GM21529 (cell line): ENCODE data around the gene DCLK1.

Experiments used
- ATAC-seq: cut with Tn5 transposase; IDR thresholded peaks from one replicate; pipeline ENCODE4 v1.9.1; 2021; ENCODE audit not compliant: unreplicated experiment

The DCLK1 gene

DNA sequence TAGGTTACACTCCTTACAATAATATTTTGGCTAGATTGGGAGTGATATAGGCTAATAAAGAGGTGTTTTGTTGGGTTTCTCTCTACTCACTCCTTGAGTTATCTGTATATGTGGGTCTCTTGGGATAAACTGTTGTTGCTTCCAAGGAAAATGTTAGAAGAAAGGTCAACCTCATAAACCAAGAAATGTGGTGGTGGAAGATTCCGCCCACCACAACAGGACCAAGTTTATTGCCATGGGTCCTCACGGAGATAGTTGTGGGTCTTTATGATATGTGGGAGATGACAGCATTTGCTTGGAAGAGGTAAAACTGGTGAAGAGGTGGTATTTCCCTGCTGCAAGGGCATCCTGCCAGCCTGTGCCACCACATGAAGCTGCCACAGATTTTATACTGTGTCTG is 259.6 kb downstream of the DCLK1 start:
- no peak for ATAC-seq

DNA sequence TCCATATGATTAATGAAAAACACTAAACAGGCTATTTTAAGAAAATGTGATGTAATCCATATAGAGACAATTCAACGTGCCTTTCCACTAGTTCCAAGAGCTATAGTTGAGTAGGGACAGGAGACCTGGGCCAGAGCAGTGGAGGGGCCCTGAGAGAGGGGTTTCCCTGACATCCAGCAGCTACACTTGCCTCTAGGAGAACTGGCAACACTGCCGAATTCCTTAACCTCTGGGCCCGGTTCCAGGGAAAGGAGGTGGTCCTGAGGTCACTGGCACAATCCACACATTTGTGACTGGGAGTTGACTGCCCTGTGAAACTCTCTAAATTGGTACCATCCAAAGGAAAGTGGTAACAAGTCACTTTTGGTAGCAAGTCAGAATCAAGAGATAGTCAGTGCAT is 264.4 kb downstream of the DCLK1 start:
- no peak for ATAC-seq

DNA sequence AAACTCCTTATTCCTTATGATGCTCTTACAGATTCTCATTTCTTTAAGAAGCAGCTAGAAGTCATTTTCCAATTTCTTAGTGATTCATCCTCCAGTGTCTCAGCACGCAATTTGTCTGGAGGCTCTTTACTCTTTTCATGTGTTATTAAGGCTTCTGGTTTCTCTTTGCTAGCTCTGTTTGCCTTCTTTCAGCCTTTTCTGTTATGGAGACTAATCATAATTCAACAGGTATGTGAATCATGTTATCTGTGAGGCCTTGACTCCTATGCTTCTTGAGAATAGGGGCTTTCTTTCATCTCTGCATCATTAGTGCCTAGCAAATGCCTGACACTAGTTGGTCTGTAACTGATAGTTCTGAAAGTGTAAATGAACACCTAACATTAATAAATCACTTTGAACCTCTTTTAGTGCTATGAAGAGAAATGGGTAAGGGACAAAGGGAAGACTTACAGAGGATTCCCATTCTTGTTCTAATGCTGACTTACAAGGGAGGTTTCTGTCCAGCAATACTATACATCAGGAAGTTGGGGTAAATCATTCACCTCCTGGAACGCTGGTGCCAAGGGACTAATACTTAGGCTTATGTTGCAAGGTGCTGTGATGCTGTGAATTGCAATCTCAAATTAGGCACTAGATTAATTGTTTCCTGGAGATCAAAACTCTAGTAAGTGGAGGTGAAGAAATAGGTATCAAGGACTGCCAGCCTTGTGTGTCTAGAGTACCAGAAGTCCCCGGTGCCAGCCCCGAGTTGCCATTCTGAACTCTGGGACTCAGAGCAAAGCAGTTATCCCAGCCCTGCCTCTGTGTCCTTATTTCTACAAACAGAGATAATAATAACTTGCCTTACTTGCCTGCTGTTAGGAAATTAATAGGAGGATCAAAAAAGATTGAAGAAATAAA is 265.6 kb downstream of the DCLK1 start:
- ATAC-seq: no peak

DNA sequence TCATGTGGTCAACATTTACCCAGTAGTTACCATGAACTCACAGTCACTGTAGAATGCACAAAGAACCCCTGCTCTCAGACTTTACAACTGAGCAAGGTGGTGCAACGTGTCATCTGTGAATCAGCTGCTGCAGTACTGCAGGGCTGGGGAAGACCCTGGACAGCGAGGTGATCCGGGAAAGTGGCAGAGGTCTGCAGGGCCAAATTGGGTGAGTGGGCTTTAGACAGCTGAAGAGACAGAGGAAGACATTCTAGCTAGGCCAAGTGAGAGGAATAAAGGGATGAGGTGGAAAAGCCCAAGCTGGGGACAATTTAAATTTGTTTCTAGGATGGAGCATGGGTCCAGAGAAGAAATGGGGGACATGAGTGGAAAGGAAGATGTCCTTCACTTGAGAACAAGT is 270.5 kb downstream of the DCLK1 start:
- ATAC-seq: no peak

DNA sequence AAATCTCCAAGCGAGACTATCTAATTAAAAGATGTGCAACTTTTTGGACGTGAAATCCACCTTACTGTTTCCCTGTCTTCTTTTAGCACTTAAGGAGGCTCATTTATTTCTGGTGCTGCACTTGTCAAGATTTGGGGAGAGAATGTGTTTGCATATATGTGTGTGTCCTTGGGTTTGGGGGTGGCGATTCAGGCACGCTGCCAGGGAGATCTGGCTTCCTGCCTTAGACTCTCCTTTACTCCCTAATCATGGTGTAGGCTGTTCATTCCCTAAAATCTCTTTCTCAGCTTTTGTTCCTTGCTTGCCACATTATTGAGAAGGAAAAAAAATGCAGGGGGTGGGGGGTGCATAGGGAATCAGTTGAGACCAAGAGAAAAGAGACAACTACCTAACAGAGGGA is 271.2 kb downstream of the DCLK1 start:
- no peak for ATAC-seq

DNA sequence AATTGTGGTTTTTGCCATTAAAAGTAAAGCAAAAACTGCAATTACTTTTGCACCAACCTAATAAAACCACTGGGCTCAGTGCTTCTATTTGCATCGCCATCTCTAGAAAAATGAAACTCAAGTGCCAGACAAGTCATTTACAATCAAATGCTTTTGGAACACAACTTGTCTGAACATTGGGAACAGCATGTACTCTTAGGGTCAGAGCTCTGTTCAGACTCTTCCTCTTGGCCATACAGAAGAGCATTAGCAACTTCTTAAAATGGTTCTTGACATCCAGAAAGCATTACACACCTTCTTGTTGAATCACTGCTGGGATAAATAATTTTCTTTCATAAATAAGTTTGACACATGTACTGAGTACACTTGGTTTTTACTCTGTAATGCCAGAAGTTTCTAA is 272.5 kb downstream of the DCLK1 start:
- no peak for ATAC-seq

DNA sequence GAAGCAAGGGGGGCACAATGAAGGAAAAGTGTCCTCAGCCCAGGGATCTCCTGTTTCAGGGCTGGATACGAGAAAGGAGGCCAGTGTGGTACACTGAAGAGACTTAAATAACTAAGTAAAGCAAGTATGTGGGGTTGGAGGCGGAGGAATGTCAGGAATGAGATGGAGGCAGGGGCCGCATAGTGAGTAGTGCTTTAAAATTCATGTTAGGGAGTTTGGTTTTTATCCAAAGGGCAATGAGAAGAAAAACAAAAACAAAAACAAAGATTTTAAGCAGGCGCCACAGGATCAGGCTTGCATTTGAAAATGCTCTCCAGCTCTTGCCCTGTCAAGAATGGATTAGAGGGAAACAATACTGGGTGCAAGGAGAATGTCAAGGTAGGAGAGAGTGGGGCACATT is 273.4 kb downstream of the DCLK1 start:
- no peak for ATAC-seq

DNA sequence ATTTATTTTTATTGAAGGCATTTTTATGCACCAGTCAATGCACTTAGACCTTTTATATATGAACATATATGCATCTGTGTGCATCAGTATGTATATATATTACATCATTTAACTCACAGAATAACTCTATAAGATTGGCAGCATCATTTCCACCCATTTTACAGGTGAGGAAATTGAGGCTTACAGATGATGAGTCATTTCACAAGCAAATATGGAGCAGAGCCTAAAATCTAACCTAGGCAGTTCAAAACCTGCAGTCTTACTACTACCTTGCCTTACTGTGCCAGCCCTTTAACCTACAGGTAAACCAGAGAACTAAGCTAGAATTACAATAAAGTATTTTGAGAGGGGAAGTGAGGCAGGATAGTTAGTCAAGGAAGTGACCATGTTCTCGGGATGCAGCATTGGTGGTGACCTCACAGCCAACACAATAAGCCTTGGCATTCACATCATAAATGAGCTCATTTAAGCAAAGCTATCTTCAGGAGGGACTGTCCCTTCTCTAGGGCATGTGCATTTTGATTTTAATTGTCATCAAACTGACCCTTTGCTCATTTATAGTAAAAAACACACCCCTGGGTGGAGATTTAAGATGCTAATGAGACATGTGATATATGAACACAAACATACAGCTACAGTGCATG is 274.3 kb downstream of the DCLK1 start:
- ATAC-seq: no peak

DNA sequence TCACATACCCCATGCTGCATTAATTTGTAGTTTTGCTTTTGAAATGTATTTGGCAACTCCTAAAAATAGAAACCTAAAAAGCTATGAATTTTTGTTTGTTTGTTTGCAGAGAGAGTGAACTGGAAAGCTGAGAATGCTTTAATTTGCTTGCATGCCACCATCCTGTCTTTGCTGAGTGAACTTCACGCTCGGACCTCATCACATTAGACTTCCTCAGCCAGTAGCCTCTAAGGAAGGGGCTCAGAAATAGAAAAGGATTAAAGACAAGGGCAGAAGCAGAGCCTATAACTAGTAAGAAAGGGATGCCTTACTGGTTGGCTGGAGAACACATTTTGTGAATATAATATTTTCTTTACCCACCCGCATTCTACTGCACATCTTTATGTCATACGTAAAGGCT is 275.1 kb downstream of the DCLK1 start:
- no peak for ATAC-seq

DNA sequence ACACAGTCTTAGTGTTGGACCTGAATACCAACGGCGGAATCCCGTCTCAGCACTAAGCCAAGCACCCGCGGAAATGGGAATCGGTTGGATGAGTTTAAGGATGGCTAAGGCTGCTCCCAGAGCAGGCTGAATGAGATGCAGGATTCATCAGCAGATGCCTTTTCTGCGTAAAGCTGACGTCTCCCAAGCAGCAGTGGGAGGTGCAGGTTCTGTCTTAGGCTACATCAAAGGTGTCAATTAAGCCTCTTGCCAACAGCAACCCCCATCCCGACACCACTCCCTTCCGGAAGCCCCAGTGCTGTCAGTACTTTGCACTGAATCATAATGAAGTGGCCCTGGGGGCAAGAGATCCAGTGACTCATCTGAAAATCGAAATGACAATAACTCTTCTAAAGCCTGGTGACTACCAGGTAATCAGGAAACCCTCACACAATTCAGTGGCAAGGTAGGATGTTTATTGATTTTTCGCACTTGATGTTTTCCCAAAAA is 275.6 kb downstream of the DCLK1 start:
- ATAC-seq: no peak

DNA sequence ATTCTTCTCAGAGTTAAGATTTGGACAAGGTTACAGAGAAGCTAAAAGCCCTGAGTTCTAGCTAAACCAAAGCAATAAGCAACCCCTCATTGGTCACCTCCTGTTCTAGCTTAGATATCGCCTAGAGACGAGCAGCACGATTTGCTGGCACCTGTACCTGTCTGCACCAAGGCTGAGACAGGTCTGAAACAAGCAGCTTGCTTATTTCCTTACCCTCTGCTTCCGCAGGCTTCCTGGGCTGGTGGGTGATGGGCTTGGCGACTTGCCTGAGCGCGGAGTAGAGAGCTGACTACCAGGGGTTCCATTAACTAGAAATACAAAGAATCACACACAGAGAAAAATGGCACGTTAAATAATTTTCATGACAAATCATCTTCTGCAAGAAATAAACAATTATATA is 276.9 kb downstream of the DCLK1 start:
- no peak for ATAC-seq

DNA sequence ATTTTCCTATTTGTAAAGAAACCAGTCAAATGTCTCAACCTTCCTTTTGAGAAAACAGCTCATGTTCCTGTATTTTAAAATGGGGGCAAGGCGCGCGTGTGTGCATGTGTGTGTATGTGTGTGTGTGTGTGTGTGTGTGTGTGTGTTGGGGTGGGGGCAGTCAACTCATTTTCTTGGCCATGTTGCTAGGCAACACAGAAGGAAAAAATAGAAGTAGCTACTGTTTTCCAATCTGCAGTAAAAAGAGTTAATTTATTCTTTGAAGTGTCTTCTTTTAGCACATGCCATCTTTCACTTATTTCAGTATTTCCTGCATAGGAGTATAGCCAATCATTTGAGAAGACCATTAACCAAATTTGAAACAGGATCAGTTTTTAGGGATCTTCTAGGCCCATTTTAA is 279.3 kb downstream of the DCLK1 start:
- ATAC-seq: no peak

DNA sequence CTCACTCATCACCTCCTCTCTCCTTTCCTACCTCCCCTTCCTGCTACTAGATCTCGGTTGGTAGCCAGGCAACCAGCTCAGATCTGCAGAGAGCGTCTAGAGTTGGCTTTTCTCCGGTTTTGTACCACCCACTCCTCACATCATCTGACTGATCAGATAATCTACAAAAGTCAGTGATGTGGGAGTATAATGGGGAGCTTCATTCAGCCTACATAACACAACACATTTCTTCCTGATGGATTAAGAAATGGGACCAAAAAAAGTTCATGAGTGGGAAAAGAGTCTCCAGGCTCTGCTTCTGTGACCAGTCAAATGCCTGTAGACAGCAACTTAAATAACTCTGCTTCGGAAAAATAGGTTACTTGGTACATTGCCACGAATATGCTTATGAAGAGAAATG is 279.8 kb downstream of the DCLK1 start:
- no peak for ATAC-seq

DNA sequence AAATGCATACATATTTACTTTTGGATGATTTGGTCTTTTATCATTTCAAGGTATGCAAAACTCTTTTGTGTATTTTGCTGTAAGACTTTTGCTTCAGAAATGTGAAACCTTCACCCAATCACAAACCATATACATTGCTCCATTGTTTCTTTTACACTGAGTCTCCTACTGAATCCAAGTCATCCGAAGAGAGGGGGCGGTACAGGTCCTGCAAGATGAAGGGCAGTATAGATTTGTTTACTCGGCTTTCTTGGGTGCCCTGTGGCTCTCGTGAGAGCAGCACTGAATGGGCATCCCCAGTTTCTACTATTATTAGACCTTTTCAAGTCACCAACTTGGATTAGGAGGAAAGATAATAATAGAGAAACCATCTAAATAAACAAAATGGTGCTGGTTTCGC is 280.6 kb downstream of the DCLK1 start:
- ATAC-seq: no peak

DNA sequence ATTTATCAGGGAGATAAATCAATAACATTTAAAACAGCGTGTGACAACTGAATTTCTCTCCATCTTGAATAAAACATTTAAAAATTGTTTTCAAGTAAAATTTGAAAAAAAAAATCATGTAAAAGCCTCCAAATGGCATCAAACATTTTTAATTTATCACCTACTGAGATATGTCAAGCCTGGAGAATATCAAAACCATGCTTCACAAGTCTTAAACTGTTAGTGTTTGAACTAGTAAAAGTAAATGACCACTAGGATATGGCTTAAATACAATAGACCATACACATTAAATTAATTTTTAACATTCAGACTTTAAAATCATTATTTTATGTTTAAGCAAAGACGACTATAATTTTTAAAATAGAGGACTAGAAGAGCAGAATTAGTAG is 281.9 kb downstream of the DCLK1 start:
- ATAC-seq: no peak

DNA sequence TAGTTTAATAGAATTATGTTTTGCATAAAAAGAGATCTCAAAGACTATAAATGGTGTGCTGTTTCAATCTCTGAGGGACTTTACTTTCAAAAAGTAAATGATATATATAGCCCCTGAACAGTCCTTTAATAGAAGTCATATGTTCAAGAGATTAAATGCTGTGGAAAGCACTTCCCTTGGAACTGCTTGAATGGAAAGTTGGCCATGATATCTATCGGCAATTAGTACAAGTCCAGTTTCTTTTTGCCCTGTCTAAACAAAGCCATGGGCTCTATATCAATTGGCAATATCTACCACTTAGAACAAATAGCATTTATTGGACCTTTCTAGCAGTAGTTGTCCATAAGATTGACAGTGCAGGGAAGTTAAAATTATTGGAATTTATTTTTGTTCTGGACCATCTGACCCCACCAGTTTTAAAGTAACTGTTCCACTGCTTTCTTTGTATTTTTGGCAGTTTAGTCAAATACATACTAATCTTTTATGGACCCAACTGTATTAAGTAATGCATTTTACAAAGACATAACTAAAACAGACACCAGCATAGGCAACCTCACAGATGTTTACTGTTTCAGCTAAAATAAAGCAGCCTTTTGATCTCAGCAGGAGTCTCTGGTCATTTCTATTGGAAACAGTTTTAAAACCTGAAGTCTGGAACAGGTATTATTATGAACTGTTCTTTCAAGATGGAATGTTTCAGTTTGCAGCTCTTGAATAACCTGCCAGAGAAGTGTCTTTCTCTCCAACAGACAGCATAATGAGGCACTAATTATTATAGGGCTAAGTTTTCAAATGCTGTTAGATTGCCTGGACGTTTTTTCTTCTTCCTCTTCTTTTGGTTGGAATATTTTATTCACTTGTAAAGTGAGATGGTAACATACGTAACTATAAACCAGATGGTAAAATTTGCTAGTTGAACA is 282.6 kb downstream of the DCLK1 start:
- ATAC-seq: no peak

DNA sequence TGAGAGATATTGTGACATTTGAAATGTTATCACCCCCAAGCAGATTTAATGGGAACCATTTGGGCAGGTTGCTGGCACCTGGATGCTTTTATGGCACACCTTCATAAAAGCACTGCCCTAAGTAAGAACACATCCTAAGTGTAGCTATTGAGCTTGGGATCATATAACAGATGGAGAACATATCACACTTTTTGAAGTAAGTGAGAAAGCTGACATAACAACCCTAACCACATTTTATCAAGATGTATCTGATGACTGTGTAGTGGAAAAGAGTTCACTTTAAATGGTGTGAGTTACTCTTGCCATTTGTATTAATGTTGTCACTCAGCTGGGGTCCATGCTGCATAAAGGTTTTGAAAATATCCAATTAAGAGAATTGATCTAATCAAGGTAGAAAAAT is 287.9 kb downstream of the DCLK1 start:
- ATAC-seq: no peak

DNA sequence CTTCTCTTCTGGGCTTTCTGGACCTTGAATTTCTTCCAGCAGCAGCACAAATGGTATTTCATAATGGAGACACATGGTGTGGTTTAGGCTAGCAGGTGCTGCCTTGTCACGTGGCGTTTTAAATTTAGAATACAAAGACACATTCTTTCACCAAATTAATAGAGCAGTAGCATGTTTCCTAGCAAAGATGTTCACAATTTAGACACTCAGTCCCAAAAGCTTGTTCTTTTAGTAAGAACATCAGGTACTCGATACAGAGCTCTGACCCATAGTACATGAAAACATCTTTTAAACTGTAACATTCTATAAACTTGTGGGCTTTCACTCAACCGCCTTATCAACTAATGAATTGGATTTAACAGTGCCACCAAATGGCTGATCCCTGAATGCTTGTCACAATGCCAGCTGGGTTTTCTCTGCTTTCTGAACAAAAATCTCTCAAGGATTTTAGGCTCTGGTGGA is 290.1 kb downstream of the DCLK1 start:
- no peak for ATAC-seq

DNA sequence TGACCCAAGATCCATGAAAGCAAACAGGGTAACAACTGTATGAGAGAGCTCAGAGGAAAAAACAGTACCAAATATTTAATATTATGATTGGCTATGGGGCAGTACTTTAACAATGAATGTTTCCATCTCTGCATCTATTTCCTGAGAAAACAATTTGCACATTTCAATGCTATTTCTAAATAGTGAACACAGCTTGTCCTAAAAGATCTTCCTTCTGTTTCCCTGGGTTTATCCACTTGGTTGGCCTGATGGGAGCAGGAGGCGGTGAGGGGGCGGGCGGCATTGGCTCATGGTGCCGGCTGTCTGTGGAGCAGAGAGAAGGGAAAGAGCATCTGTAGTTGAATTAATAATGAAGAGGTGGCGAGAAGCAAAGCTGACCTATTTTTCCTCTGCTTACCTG is 291.4 kb downstream of the DCLK1 start:
- no peak for ATAC-seq

DNA sequence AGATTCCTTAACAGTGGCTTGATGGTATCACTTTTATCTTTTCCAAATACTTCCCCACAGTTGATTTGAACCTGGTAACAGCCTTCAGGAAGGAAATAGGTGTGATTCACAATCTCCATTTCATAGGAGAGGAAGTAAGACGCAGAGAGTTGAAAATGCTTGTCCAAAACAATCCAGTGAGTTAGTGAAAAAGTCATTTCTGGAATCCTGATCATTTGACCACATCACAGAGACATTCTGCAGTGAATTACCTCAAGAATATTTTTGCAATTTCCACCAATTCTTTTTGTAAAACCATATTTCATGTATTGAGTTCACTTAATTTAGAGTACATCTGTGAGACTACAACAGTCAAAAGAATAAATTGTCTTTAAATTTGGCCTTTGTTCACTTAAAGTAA is 292.8 kb downstream of the DCLK1 start:
- no peak for ATAC-seq

DNA sequence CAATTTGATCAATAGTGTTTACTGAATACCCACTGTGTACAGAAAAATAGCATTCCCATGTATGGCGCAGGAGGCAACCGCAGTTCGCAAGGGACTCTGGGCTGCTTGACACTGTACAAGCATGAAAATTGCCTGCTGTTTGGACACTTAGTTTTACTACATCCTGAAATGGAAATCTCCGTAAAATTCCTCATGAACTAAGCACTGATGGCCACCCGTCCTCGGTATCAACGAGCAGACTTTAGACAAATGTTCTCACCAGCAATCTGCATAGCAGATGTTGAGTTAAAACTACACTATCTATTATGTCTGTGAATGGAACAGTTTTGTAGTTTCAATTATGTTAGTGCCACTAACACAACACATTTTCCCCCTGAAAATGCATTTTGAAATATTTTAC is 294.7 kb downstream of the DCLK1 start:
- ATAC-seq: no peak
